NCI-H748 (cell line): ENCODE results near the gene HDAC8.

Experiments
- DNase-seq: peaks from one replicate; lab custom pipeline; 2025; ENCODE audit not compliant: unreplicated experiment; lab: John Stamatoyannopoulos, UW

The HDAC8 gene

DNA sequence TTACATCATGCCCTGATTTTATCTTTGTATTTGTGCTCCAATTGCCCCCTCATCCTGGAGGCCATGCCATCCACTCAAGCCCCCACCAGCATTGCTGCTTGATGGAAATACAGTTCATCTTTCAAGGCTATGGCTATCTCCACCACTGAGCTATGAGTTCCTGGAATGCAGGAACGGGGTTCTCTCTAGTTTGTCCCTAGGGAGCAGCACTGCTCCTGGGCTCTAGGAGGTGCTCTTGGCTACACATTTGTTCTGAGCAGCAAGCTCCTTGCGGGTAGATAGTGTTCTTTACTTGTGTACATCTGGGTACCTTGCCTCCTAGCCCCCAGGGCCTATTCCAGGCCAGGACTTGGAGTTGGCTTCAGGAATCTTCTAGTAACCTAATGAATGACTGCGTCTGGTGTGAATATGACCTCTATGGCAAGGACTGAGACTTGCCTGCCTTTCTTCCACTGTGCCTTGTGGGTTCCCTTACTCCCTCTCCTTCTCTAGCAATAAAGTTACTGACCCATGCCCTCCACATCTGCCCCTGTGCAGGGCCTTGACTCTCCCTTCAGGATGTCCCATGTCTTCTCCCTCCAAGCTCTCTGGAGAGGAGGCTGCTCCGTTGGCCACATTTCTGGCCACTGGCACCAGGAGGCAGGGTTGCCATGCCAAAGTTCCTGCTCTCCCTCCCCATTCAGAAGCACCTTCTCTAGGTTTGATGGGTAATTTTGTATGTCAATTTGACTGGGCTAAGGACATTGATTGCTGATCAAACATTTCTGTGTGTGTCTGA, 274.5 kb downstream of the HDAC8 start:
- peak; percentile 48 for DNase-seq

GRCh38 chrX:72296991-72297390, 275.7 kb downstream of the HDAC8 start:
- no peak for DNase-seq

GRCh38 chrX:72295745-72296144, 276.9 kb downstream of the HDAC8 start:
- DNase-seq, result no peak

DNA sequence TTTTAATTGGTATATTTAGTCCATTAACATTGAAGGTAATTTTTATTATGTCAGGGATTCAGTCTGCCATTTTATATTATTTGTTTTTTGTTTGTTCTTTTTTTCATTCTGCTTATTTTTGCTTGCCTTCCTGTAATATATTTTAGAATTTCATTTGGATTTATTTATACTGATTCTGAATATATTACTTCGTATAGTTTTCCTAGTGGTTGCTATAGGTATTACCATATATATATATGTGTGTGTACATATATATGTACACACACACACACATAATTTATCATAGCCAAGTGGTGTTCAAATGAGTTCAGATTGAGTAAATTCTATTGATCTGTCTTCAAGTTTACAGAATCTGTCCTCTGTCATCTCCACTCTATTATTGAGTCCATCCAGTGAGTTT, 278.1 kb downstream of the HDAC8 start:
- DNase-seq, result no peak

DNA sequence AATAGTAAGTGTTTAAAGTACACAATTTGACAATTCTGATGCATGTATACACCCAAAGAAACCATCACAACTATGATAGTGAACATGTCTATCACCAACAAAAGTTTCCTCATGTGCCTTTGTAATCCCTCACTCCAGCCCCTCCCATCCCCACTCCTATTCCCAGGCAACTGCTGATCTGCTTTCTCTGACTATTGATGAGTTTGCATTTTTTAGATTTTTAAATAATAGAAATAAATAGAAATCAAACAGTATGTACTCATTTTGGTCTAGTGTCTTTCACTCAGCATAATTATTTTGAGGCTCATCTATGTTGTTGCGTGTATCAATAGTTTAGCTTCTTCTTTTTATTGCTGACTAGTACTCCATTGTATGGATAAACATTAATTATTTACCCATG, 290.3 kb downstream of the HDAC8 start:
- DNase-seq, result no peak

- no peak for DNase-seq
Observed at GRCh38 chrX:72280321-72280845, 292.3 kb downstream of the HDAC8 start.
